CD14-positive monocyte (primary cell): ENCODE measurements around the gene GFRA4. TPM values are rescaled to one million over a fixed set of nuclear protein-coding genes. Genes with fewer than 3 reads are reported as not detected.

ENCODE experiments used
- DNase-seq, 3 donors: peaks; one replicate each; pipeline ENCODE4 v3.0.0-alpha.2; 2011 to 2022
- H2AFZ ChIP-seq: 2 replicates; pipeline ENCODE4 v1.6.0; 2012; ENCODE audit warnings: mild to moderate bottlenecking, low read depth, low read length, inconsistent platforms; ENCODE audit not compliant: insufficient read depth, poor library complexity, severe bottlenecking
- H3K27ac ChIP-seq, 2 donors: 1 replicate in 1 of 2; 2 replicates in 1 of 2; pipeline ENCODE4 v1.5.1; 2012 to 2013; ENCODE audit warnings: low read length in 2 of 2, control low read depth in 1 of 2, inconsistent platforms in 1 of 2, low read depth in 1 of 2, mild to moderate bottlenecking in 1 of 2
- H3K27me3 ChIP-seq, 2 donors: one replicate each; pipeline versions ENCODE4 v1.6.0 to v1.6.1; 2011 to 2013; ENCODE audit warnings: low read length in 2 of 2; ENCODE audit not compliant: control insufficient read depth in 2 of 2, insufficient read depth in 2 of 2
- H3K36me3 ChIP-seq, 2 donors: replicated peaks in 1 of 2; 1 replicate in 1 of 2; 2 replicates in 1 of 2; pipeline versions ENCODE4 v1.5.1 to v1.6.1; 2012 to 2013; ENCODE audit warnings: low read length in 2 of 2, control low read depth in 1 of 2, inconsistent platforms in 1 of 2, mild to moderate bottlenecking in 1 of 2; ENCODE audit not compliant: insufficient read depth in 2 of 2, control insufficient read depth in 1 of 2
- H3K4me1 ChIP-seq, 2 donors: 1 replicate in 1 of 2; 2 replicates in 1 of 2; pipeline versions ENCODE4 v1.5.1 to v1.6.1; 2012 to 2013; ENCODE audit warnings: low read length in 2 of 2, control low read depth in 1 of 2, inconsistent platforms in 1 of 2, mild to moderate bottlenecking in 1 of 2, moderate library complexity in 1 of 2; ENCODE audit not compliant: insufficient read depth in 2 of 2, control insufficient read depth in 1 of 2
- H3K4me2 ChIP-seq: replicated peaks from 2 replicates; pipeline ENCODE3; 2012; ENCODE audit warnings: low read length, moderate library complexity, mild to moderate bottlenecking; ENCODE audit not compliant: poor library complexity, severe bottlenecking; ENCODE audit errors: extremely low read depth
- H3K4me3 ChIP-seq, 3 experiments: fragments of 200-600 bp in 1 of 3; sonication (generic) in 1 of 3; replicated peaks in 1 of 3; 1 replicate in 2 of 3; 2 replicates in 1 of 3; pipeline ENCODE4 v1.5.1; 2011 to 2013; ENCODE audit warnings: low read length in 3 of 3, mild to moderate bottlenecking in 3 of 3, control low read depth in 2 of 3, low read depth in 2 of 3, inconsistent platforms in 1 of 3, moderate library complexity in 1 of 3
- H3K79me2 ChIP-seq: 2 replicates; pipeline ENCODE4 v1.6.0; 2012; ENCODE audit warnings: mild to moderate bottlenecking, control low read depth, inconsistent platforms, low read length, moderate library complexity; ENCODE audit not compliant: insufficient read depth
- H3K9ac ChIP-seq: 2 replicates; pipeline ENCODE4 v1.6.0; 2017; ENCODE audit warnings: low read length, mild to moderate bottlenecking; ENCODE audit not compliant: insufficient read depth, poor library complexity, severe bottlenecking
- H3K9me3 ChIP-seq, 2 donors: replicated peaks in 1 of 2; 1 replicate in 1 of 2; 2 replicates in 1 of 2; pipeline versions ENCODE4 v1.5.1 to v1.6.1; 2012 to 2013; ENCODE audit warnings: low read length in 2 of 2, control low read depth in 1 of 2; ENCODE audit not compliant: control insufficient read depth in 1 of 2, insufficient read depth in 1 of 2
- H4K20me1 ChIP-seq: 2 replicates; pipeline ENCODE4 v1.6.0; 2012; ENCODE audit warnings: mild to moderate bottlenecking, low read length, control low read depth, moderate library complexity; ENCODE audit not compliant: insufficient read depth
- H3K27ac Mint-ChIP-seq, 7 donors: one replicate each; pipeline ENCODE4 v1.8.0; 2020; ENCODE audit warnings: mild to moderate bottlenecking in 7 of 7, mixed read lengths in 7 of 7, moderate library complexity in 6 of 7, inconsistent platforms in 2 of 7
- H3K27me3 Mint-ChIP-seq, 3 donors: one replicate each; pipeline ENCODE4 v1.8.0; 2021 to 2022; ENCODE audit warnings: low read depth in 3 of 3, mild to moderate bottlenecking in 3 of 3, mixed read lengths in 3 of 3, moderate library complexity in 3 of 3, inconsistent platforms in 1 of 3
- H3K36me3 Mint-ChIP-seq, 2 donors: one replicate each; pipeline ENCODE4 v1.8.0; 2020; ENCODE audit warnings: mixed read lengths in 2 of 2, inconsistent platforms in 1 of 2, mild to moderate bottlenecking in 1 of 2
- H3K4me1 Mint-ChIP-seq: one replicate; pipeline ENCODE4 v1.8.0; 2020; ENCODE audit warnings: mild to moderate bottlenecking, mixed read lengths
- H3K4me3 Mint-ChIP-seq, 2 donors: one replicate each; pipeline ENCODE4 v1.8.0; 2020; ENCODE audit warnings: mild to moderate bottlenecking in 2 of 2, mixed read lengths in 2 of 2, moderate library complexity in 1 of 2
- H3K9me3 Mint-ChIP-seq, 7 donors: one replicate each; pipeline ENCODE4 v1.8.0; 2020 to 2022; ENCODE audit warnings: mixed read lengths in 7 of 7, mild to moderate bottlenecking in 6 of 7, moderate library complexity in 6 of 7, inconsistent platforms in 2 of 7
- WGBS: methylation state at CpG from one replicate; pipeline ENCODE4 v1.1.5; 2013; ENCODE audit warnings: missing lambda C conversion rate; ENCODE audit not compliant: insufficient coverage; 5-methylcytosine and 5-hydroxymethylcytosine counted together
- intact Hi-C, 2 donors: fragments of 100-400 bp; cut with micrococcal nuclease; formaldehyde crosslinking; loops; one replicate each; pipeline versions ENCODE4 v1.15.0 to v1.15.1; 2023
- polyA plus RNA-seq, 3 donors: library from polyadenylated mRNA; depleted of rRNA in 1 of 3; unstranded in 2 of 3; stranded (reverse) in 1 of 3; fragments of 300-500 nt in 2 of 3; fragments of >200 nt in 1 of 3; fragmentation: Illumina TruSeq in 2 of 3; gene quantifications; 1 replicate in 2 of 3; 2 replicates in 1 of 3; pipeline ENCODE4 v1.2.3, GENCODE V29; 2012 to 2021
- TF ChIP-seq, protein P1 (sequence below): fragments of 200-600 bp; IDR thresholded peaks from one replicate; pipeline ENCODE4 v1.8.0; 2022; ENCODE audit warnings: antibody characterized with exemption, mild to moderate bottlenecking

The GFRA4 gene
- polyA plus RNA-seq, 3 donors = not detected

DNA sequence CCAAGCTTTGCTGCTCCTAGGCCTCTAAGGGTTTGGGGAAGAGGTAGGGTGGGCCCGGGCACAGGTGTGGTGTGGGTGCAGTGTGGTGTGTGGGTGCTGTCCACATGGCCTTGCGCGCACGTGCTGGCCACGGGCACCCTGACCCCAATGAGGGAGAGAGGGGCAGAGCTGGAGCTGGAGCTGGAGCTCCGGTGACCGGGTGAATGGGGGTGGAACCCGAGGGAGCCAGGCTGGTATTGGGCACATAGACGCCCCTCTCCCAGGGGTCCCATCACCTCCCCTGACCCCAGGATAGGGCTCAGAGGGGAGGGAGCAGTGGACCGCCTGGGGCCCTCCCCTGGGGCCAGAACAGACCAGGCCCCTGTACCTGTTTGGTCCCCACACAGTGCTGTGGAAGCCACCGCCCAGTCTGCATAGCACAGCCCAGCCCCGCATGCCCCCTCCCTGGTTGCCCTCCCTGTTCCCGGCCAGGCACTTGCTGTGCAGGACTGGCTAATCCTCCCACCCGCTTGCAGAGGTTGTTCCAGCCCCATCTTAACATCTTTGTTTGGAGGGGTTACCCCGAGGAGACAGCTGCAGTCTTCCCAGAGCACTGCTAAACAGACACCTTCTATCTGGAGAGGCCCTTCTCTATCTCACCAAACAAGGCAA lies 17.6 kb upstream of the GFRA4 start:
- no peak overlapping the region for H3K27ac Mint-ChIP-seq
- Histone ChIP-seq H3K4me2 (no peak overlapping the region), H3K79me2 (no peaks in the 10 kb centered on the region), H2AFZ (no peak overlapping the region), H3K9ac (no peak overlapping the region), H3K27me3 (peaks cover 14 to 69% of the 10 kb centered on the region in 2 donors), H3K9me3 (no peaks in the 10 kb centered on the region), H3K4me1 (peaks cover 10% of the 10 kb centered on the region in 2 donors), H3K4me3 (no peak overlapping the region), H3K36me3 (no peaks in the 10 kb centered on the region), H3K27ac (no peak overlapping the region), H4K20me1 (no peaks in the 10 kb centered on the region)
- H3K4me1 Mint-ChIP-seq = peaks cover 13% of the 10 kb centered on the region
- WGBS = 86% methylated on average over 11 of the region's 15 CpGs
- intact Hi-C loops = no loop called here
- H3K36me3 Mint-ChIP-seq = no peaks in the 10 kb centered on the region
- peaks cover 0 to 10% (median 3%) of the 10 kb centered on the region in 7 donors for H3K9me3 Mint-ChIP-seq
- TF ChIP-seq, protein P1, sequence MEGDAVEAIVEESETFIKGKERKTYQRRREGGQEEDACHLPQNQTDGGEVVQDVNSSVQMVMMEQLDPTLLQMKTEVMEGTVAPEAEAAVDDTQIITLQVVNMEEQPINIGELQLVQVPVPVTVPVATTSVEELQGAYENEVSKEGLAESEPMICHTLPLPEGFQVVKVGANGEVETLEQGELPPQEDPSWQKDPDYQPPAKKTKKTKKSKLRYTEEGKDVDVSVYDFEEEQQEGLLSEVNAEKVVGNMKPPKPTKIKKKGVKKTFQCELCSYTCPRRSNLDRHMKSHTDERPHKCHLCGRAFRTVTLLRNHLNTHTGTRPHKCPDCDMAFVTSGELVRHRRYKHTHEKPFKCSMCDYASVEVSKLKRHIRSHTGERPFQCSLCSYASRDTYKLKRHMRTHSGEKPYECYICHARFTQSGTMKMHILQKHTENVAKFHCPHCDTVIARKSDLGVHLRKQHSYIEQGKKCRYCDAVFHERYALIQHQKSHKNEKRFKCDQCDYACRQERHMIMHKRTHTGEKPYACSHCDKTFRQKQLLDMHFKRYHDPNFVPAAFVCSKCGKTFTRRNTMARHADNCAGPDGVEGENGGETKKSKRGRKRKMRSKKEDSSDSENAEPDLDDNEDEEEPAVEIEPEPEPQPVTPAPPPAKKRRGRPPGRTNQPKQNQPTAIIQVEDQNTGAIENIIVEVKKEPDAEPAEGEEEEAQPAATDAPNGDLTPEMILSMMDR = no peak
- DNase-seq = no peak
- peak overlapping the region in 1 of 2 donors; percentile 85 for H3K4me3 Mint-ChIP-seq
- H3K27me3 Mint-ChIP-seq = peaks cover 63 to 81% (median 68%) of the 10 kb centered on the region in 3 donors

DNA sequence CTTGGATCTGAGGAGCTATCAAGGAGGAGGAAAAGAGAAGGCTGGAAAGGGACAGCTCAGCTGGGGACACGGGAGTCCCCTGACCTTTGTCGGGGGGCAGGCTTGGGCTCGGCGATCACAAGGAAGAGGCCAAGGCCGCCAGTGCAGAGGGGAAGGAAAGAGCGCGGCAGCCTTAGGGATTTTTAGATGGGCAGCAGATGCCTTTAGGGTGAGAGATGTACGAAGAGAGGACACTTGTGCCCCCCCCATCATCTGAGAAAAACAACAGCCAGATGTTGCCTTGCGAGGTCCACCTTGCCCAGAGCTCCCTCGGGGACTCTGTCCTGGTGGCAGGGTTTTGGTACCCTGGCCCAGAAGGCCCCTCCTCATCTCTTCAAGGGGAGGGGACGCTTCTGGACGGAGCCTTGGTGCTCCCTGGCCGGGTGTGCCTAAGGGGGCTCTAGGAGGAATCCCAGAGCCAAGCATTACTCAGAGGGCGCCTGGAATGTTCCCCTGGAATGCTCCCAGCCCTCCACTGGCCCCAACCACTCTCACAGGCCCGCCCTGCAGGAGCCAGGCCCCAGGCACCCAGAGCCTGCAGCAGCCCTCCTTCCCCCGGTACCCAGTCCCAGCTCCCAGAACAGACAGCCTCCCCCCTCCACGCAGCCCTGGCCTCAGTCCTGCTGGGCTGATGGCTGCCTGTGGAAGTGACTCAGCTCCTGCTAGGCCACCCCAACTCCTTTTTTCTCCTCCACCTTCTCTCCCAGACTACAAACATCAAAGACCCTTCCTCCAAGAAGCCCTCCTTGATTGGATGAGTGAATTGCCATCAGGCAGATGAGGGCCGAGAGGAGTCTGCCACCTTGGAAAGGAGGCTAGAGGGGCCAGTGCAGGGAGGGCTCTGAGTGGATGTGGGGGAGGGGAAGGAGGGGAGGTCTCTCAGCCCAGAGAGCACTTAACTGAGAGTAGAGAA lies 16.8 kb upstream of the GFRA4 start:
- H3K27ac ChIP-seq = no peak overlapping the region
- Mint-ChIP-seq H3K9me3 (peaks cover 0 to 12% (median 4%) of the 10 kb centered on the region in 7 donors), H3K4me3 (peak overlapping the region in 1 of 2 donors; percentile 48), H3K27me3 (peaks cover 69 to 82% (median 71%) of the 10 kb centered on the region in 3 donors), H3K27ac (no peak overlapping the region), H3K4me1 (peaks cover 13% of the 10 kb centered on the region), H3K36me3 (peaks cover 0 to 2% of the 10 kb centered on the region in 2 donors)
- TF ChIP-seq, protein P1 = no peak
- H3K4me1 ChIP-seq = peaks cover 10% of the 10 kb centered on the region in 2 donors
- intact Hi-C loops = loop anchor here in 1 of 2 donors (5.0 kb wide), 2 partner anchors 67 to 177 kb away; no protein-coding TSS in a partner anchor
- H3K9ac ChIP-seq = no peak overlapping the region
- no peaks in the 10 kb centered on the region for H3K79me2 ChIP-seq
- H4K20me1 ChIP-seq = no peaks in the 10 kb centered on the region
- no peak overlapping the region for H2AFZ ChIP-seq
- DNase-seq = no peak
- H3K4me2 ChIP-seq = no peak overlapping the region
- H3K4me3 ChIP-seq = no peak overlapping the region
- H3K36me3 ChIP-seq = no peaks in the 10 kb centered on the region
- WGBS = 85% methylated on average over 12 of the region's 18 CpGs
- H3K27me3 ChIP-seq = peaks cover 17 to 72% of the 10 kb centered on the region in 2 donors
- H3K9me3 ChIP-seq = no peaks in the 10 kb centered on the region
